H1 (cell line): Measurements from ENCODE around the gene SERTAD2. TPM values are rescaled to one million over a fixed set of nuclear protein-coding genes. Genes with fewer than 3 reads are reported as not detected.

Experiments used
- CTCF ChIA-PET: fragments of 300-600 bp; sonication (Branson Sonifier 250); formaldehyde crosslinking; loops from one replicate; lab custom pipeline; 2021; ENCODE audit not compliant: partially characterized antibody; lab: Charles Lee
- POLR2A ChIA-PET: fragments of 300-600 bp; sonication (Branson Sonifier 250); formaldehyde crosslinking; loops from one replicate; lab custom pipeline; 2021; ENCODE audit warnings: inconsistent platforms; ENCODE audit not compliant: partially characterized antibody; lab: Charles Lee
- DNase-seq, 2 experiments: peaks; one replicate each; pipeline versions ENCODE4 v3.0.0 to v3.0.0-alpha.2; 2010 to 2022; ENCODE audit warnings: low spot score in 2 of 2, low read depth in 1 of 2, mixed read lengths in 1 of 2
- FAIRE-seq: peaks from 2 replicates; lab custom pipeline; 2011; peaks lifted over from hg19 to GRCh38; lab: Jason Lieb, UNC
- H2AFZ ChIP-seq: 2 replicates; pipeline ENCODE4 v1.8.1; 2012; ENCODE audit warnings: low read length, inconsistent platforms
- H2AK5ac ChIP-seq: 2 replicates; pipeline ENCODE4 v1.6.1; 2013; ENCODE audit warnings: low read depth, low read length
- H2BK120ac ChIP-seq: replicated peaks from 2 replicates; pipeline ENCODE3; 2013; ENCODE audit warnings: low read depth, low read length, inconsistent platforms
- H2BK12ac ChIP-seq: 2 replicates; pipeline ENCODE4 v1.6.1; 2013; ENCODE audit warnings: low read depth, low read length
- H2BK15ac ChIP-seq: 2 replicates; pipeline ENCODE4 v1.6.1; 2013; ENCODE audit warnings: low read length
- H2BK20ac ChIP-seq: 2 replicates; pipeline ENCODE4 v1.6.1; 2013; ENCODE audit warnings: low read length
- H2BK5ac ChIP-seq: 2 replicates; pipeline ENCODE4 v1.6.1; 2013; ENCODE audit warnings: low read depth, low read length
- H3K14ac ChIP-seq: 2 replicates; pipeline ENCODE4 v1.6.1; 2013; ENCODE audit warnings: inconsistent platforms; ENCODE audit not compliant: insufficient read length
- H3K18ac ChIP-seq: 2 replicates; pipeline ENCODE4 v1.6.1; 2013; ENCODE audit warnings: low read length; ENCODE audit errors: extremely low read depth
- H3K23ac ChIP-seq: 2 replicates; pipeline ENCODE4 v1.6.1; 2013; ENCODE audit warnings: inconsistent platforms; ENCODE audit not compliant: insufficient read length
- H3K23me2 ChIP-seq: 2 replicates; pipeline ENCODE4 v1.6.1; 2013; ENCODE audit warnings: low read depth, low read length
- H3K27ac ChIP-seq: 2 replicates; pipeline ENCODE4 v1.6.1; 2011; ENCODE audit warnings: low read depth, low read length, inconsistent platforms
- H3K27me3 ChIP-seq, 4 experiments: replicated peaks in 1 of 4; 1 replicate in 1 of 4; 2 replicates in 3 of 4; pipeline versions ENCODE4 v1.6.1 to v1.8.1; 2011 to 2013; ENCODE audit warnings: low read length in 3 of 4, mild to moderate bottlenecking in 3 of 4, inconsistent platforms in 2 of 4, mixed read lengths in 2 of 4, moderate library complexity in 1 of 4; ENCODE audit not compliant: control insufficient read depth in 3 of 4, insufficient read depth in 3 of 4; ENCODE audit errors: extremely low read depth in 1 of 4
- H3K36me3 ChIP-seq, 4 experiments: 2 replicates each; pipeline versions ENCODE4 v1.6.1 to v1.8.1; 2011 to 2013; ENCODE audit warnings: mild to moderate bottlenecking in 4 of 4, low read length in 3 of 4, moderate library complexity in 2 of 4, control low read depth in 1 of 4, inconsistent platforms in 1 of 4; ENCODE audit not compliant: insufficient read depth in 4 of 4, control insufficient read depth in 2 of 4
- H3K4ac ChIP-seq: replicated peaks from 2 replicates; pipeline ENCODE3; 2013; ENCODE audit warnings: low read length, low read depth, mixed read lengths, inconsistent platforms; ENCODE audit not compliant: insufficient read length
- H3K4me1 ChIP-seq, 4 experiments: replicated peaks in 1 of 4; 1 replicate in 1 of 4; 2 replicates in 3 of 4; pipeline versions ENCODE4 v1.6.1 to v1.8.1; 2011 to 2013; ENCODE audit warnings: low read length in 3 of 4, inconsistent platforms in 2 of 4, mixed read lengths in 1 of 4; ENCODE audit not compliant: insufficient read depth in 4 of 4, control insufficient read depth in 3 of 4
- H3K4me2 ChIP-seq, 2 experiments: 2 replicates each; pipeline versions ENCODE4 v1.6.1 to v1.8.1; 2011 to 2013; ENCODE audit warnings: low read depth in 2 of 2, low read length in 2 of 2, control low read depth in 1 of 2, inconsistent platforms in 1 of 2, mild to moderate bottlenecking in 1 of 2; ENCODE audit not compliant: insufficient read depth in 1 of 2
- H3K4me3 ChIP-seq, 4 experiments: fragments of 200-600, 300-600 bp in 1 of 4; sonication (generic), shearing (Covaris generic), sonication (Bioruptor Twin) in 1 of 4; 2 replicates each; pipeline versions ENCODE4 v1.5.1 to v1.8.1; 2011 to 2016; ENCODE audit warnings: low read length in 4 of 4, low read depth in 3 of 4, control low read depth in 2 of 4, inconsistent platforms in 2 of 4, mild to moderate bottlenecking in 2 of 4, mixed read lengths in 1 of 4, moderate library complexity in 1 of 4; ENCODE audit not compliant: insufficient read depth in 2 of 4; ENCODE audit errors: extremely low read depth in 1 of 4
- H3K56ac ChIP-seq: replicated peaks from 2 replicates; pipeline ENCODE3; 2013; ENCODE audit warnings: low read depth, mild to moderate bottlenecking, mixed read lengths, low read length, inconsistent platforms; ENCODE audit not compliant: insufficient read length
- H3K79me1 ChIP-seq: 2 replicates; pipeline ENCODE4 v1.6.1; 2013; ENCODE audit warnings: low read depth, low read length, control low read depth
- H3K79me2 ChIP-seq, 2 experiments: 2 replicates each; pipeline versions ENCODE4 v1.6.1 to v1.8.1; 2012 to 2013; ENCODE audit warnings: low read length in 2 of 2, mild to moderate bottlenecking in 2 of 2, inconsistent platforms in 1 of 2; ENCODE audit not compliant: insufficient read depth in 2 of 2, control insufficient read depth in 1 of 2
- H3K9ac ChIP-seq, 4 experiments: replicated peaks in 1 of 4; 1 replicate in 1 of 4; 2 replicates in 3 of 4; pipeline versions ENCODE4 v1.6.1 to v1.8.1; 2011 to 2013; ENCODE audit warnings: low read depth in 3 of 4, low read length in 3 of 4, control low read depth in 2 of 4, mild to moderate bottlenecking in 2 of 4, moderate library complexity in 2 of 4, inconsistent platforms in 1 of 4; ENCODE audit errors: extremely low read depth in 1 of 4
- H3K9me3 ChIP-seq, 2 experiments: 2 replicates each; pipeline versions ENCODE4 v1.6.1 to v1.8.1; 2012 to 2013; ENCODE audit warnings: mild to moderate bottlenecking in 2 of 2, moderate library complexity in 2 of 2, control low read depth in 1 of 2, inconsistent platforms in 1 of 2, low read depth in 1 of 2, low read length in 1 of 2, mixed read lengths in 1 of 2; ENCODE audit not compliant: insufficient read depth in 2 of 2
- H4K20me1 ChIP-seq, 2 experiments: replicated peaks in 1 of 2; 2 replicates each; pipeline versions ENCODE3 to v1.8.1; 2011 to 2013; ENCODE audit warnings: inconsistent platforms in 2 of 2, low read length in 2 of 2, mild to moderate bottlenecking in 1 of 2; ENCODE audit not compliant: insufficient read depth in 2 of 2, control insufficient read depth in 1 of 2
- H4K5ac ChIP-seq: 2 replicates; pipeline ENCODE4 v1.6.1; 2013; ENCODE audit warnings: low read length, low read depth, mixed read lengths, inconsistent platforms; ENCODE audit not compliant: insufficient read length
- H4K8ac ChIP-seq: 2 replicates; pipeline ENCODE4 v1.8.0; 2013; ENCODE audit warnings: mild to moderate bottlenecking, moderate library complexity, low read length, inconsistent platforms; ENCODE audit not compliant: insufficient read depth; ENCODE audit errors: extremely low read depth
- H4K91ac ChIP-seq: replicated peaks from 2 replicates; pipeline ENCODE3; 2013; ENCODE audit warnings: low read length, mixed read lengths, inconsistent platforms; ENCODE audit not compliant: insufficient read length
- ASH2L ChIP-seq: fragments of 200-600, 300-600 bp; sonication (generic); IDR thresholded peaks from one replicate; pipeline ENCODE4 v1.7.1; 2017; ENCODE audit warnings: low read length
- EGR1 ChIP-seq: IDR thresholded peaks from 2 replicates; pipeline ENCODE4 v1.6.1; 2011; ENCODE audit warnings: low read depth, low read length, borderline replicate concordance
- JUND ChIP-seq: IDR thresholded peaks from 2 replicates; pipeline ENCODE4 v1.6.1; 2011; ENCODE audit warnings: mild to moderate bottlenecking, improper control_type of control experiment, low read length
- NRF1 ChIP-seq: IDR thresholded peaks from 2 replicates; pipeline ENCODE4 v1.6.1; 2011; ENCODE audit warnings: mild to moderate bottlenecking, low read depth, low read length, improper control_type of control experiment
- PHF8 ChIP-seq: fragments of 200-600 bp; sonication (generic); conservative IDR thresholded peaks from 2 replicates; pipeline ENCODE4 v1.7.1; 2012; ENCODE audit warnings: low read depth, mild to moderate bottlenecking, inconsistent platforms, low read length, moderate library complexity
- POLR2A ChIP-seq, 2 experiments: IDR thresholded peaks; 1 replicate in 1 of 2; 2 replicates in 1 of 2; pipeline ENCODE4 v1.6.1; 2011; ENCODE audit warnings: low read depth in 2 of 2, low read length in 2 of 2, mild to moderate bottlenecking in 2 of 2; ENCODE audit errors: control extremely low read depth in 1 of 2
- RAD21 ChIP-seq, 2 experiments: IDR thresholded peaks in 1 of 2; conservative IDR thresholded peaks in 1 of 2; 2 replicates each; pipeline ENCODE4 v1.6.1; 2011; ENCODE audit warnings: low read depth in 2 of 2, low read length in 2 of 2, improper control_type of control experiment in 1 of 2, inconsistent platforms in 1 of 2, mild to moderate bottlenecking in 1 of 2, moderate library complexity in 1 of 2
- WGBS, 2 experiments: shearing (Covaris generic) in 1 of 2; methylation state at CpG; one replicate each; pipeline versions ENCODE4 v1.1.6 to v1.1.7; 2013 to 2015; ENCODE audit warnings: low lambda C conversion rate in 2 of 2, mixed read lengths in 2 of 2, inconsistent platforms in 1 of 2, low coverage in 1 of 2, missing lambda C conversion rate in 1 of 2; ENCODE audit not compliant: insufficient replicate concordance in 2 of 2, insufficient coverage in 1 of 2, insufficient read length in 1 of 2; ENCODE audit errors: extremely low coverage in 1 of 2, missing lambda C conversion rate in 1 of 2; 5-methylcytosine and 5-hydroxymethylcytosine counted together
- polyA plus RNA-seq, 7 experiments: library from polyadenylated mRNA; depleted of rRNA in 3 of 7; stranded (reverse) in 5 of 7; unstranded in 2 of 7; fragments of >200 nt in 5 of 7; fragments of 200-250 nt in 2 of 7; gene quantifications; 1 replicate in 5 of 7; 2 replicates in 1 of 7; 4 replicates in 1 of 7; pipeline versions ENCODE4 v1.2.1 to v1.2.3, GENCODE V29; 2011 to 2013; ENCODE audit warnings: missing spikeins in 2 of 7, mixed read lengths in 2 of 7
- total RNA-seq: library from RNA; stranded (reverse); fragmentation: NEBNext Ultra II Directional; extraction: Animal tissue kit (Norgen Biotek cat#: 25700); gene quantifications from 2 replicates; pipeline ENCODE4 v1.2.1, GENCODE V29; 2021
- TF ChIP-seq, protein P1 (sequence below), 3 experiments: IDR thresholded peaks; 1 replicate in 2 of 3; 2 replicates in 1 of 3; pipeline versions ENCODE4 v1.5.1 to v1.6.1; 2011; ENCODE audit warnings: low read length in 3 of 3, mild to moderate bottlenecking in 3 of 3, inconsistent platforms in 2 of 3, low read depth in 1 of 3, moderate library complexity in 1 of 3; ENCODE audit not compliant: insufficient read depth in 1 of 3; ENCODE audit errors: control extremely low read depth in 1 of 3

The SERTAD2 gene
- total and polyA plus RNA-seq, 2 of the 8 experiments (the other 6 are each of a cell fraction or from before 2014, with no cell fraction given): 2.9 to 4.5 TPM

DNA sequence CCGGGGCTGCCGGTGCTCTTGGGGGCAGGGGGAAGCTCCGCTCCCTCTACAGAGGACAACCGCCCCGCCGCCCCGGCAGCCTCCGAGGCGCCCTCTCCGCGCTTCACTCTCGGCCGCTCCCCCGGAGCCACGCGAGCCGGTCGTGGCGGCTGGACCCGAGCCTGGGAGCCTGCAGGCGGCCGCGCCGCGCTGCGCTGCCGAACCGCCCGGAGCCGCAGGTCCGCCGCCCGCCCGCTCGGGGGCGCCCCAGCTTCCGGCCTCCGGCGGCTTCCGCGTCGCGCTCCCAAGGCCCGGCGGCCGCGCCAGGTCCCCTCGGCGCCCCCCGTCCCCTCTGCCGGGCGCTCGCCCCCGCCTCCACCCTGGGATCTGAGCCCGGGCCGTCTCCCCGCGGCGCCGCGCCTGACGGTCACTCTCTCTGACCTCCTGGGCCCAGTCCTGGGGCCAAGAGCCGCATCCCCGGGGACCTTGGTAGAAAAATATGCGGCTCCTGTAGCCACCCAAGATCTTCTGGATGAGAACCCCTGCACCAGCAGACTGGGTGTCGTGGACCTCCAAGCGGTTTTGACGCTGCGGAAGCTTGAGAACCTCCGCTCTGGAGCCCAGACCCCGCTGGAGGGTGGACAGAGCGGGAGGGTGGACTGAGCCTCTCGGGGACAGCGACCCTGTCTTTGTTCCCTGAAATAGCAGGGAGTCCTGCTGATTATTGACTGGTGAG, 44.3 kb downstream of the SERTAD2 start:
- no peaks in the 10 kb centered on the region for H3K9me3 ChIP-seq
- no peak overlapping the region for H3K27ac ChIP-seq
- POLR2A ChIA-PET: interaction anchor here (0.8 to 1.2 kb wide), 3 partner anchors 9 to 45 kb away, joined by 3 read pairs; partner anchors contain the start of gene SERTAD2
- TF ChIP-seq RAD21 (IDR thresholded peaks at IDR 0.05 in 1 of 2, conservative IDR thresholded peaks at IDR 0.05 in 1 of 2; ENCODE audit: low read depth in 2 of 2, low read length in 2 of 2) (peak in 1 of 2 experiments; percentile 49; a peak in 2 of 4 replicates), JUND (no peak), POLR2A (IDR thresholded peaks at IDR 0.05; ENCODE audit: control extremely low read depth in 1 of 2, low read depth in 2 of 2, low read length in 2 of 2) (peak in 1 of 2 experiments; percentile 38; a peak in 1 of 3 replicates), EGR1 (peak; percentile 22; the same call in 1 of the 2 replicates), NRF1 (no peak), PHF8 (peak; percentile 61), ASH2L (peak; percentile 28)
- TF ChIP-seq, protein P1, sequence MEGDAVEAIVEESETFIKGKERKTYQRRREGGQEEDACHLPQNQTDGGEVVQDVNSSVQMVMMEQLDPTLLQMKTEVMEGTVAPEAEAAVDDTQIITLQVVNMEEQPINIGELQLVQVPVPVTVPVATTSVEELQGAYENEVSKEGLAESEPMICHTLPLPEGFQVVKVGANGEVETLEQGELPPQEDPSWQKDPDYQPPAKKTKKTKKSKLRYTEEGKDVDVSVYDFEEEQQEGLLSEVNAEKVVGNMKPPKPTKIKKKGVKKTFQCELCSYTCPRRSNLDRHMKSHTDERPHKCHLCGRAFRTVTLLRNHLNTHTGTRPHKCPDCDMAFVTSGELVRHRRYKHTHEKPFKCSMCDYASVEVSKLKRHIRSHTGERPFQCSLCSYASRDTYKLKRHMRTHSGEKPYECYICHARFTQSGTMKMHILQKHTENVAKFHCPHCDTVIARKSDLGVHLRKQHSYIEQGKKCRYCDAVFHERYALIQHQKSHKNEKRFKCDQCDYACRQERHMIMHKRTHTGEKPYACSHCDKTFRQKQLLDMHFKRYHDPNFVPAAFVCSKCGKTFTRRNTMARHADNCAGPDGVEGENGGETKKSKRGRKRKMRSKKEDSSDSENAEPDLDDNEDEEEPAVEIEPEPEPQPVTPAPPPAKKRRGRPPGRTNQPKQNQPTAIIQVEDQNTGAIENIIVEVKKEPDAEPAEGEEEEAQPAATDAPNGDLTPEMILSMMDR (IDR thresholded peaks at IDR 0.05; ENCODE audit: control extremely low read depth in 1 of 3, insufficient read depth in 1 of 3, low read depth in 1 of 3, low read length in 3 of 3): peak; percentile 58 to 76 (median 68)

More for the DNA sequence above, 44.3 kb downstream of the SERTAD2 start:
- Histone ChIP-seq H2BK12ac (no peak overlapping the region), H3K4me3 (peak overlapping the region; percentile 54 to 79 (median 64)), H4K20me1 (no peaks in the 10 kb centered on the region), H3K79me2 (no peaks in the 10 kb centered on the region), H4K91ac (no peak overlapping the region), H2BK15ac (no peak overlapping the region), H3K23me2 (peaks cover 4% of the 10 kb centered on the region; the same call in 1 of the 2 replicates), H3K14ac (no peak overlapping the region), H3K9ac (peak overlapping the region in 3 of 4 experiments; percentile 34 to 38 (median 35); a peak in 3 of 7 replicates), H3K4ac (no peak overlapping the region), H4K8ac (peak overlapping the region; percentile 91), H2BK20ac (no peak overlapping the region), H2AFZ (peak overlapping the region; percentile 81), H3K36me3 (no peaks in the 10 kb centered on the region), H2BK5ac (no peak overlapping the region), H3K79me1 (no peaks in the 10 kb centered on the region), H3K18ac (peak overlapping the region; percentile 38; the same call in 1 of the 2 replicates), H4K5ac (no peak overlapping the region), H3K4me1 (peaks cover 2 to 14% (median 6%) of the 10 kb centered on the region in 4 experiments), H3K27me3 (peaks cover 0 to 11% (median 9%) of the 10 kb centered on the region in 4 experiments; a peak in 6 of 7 replicates), H2BK120ac (no peak overlapping the region), H2AK5ac (no peak overlapping the region), H3K56ac (no peak overlapping the region), H3K4me2 (peak overlapping the region; percentile 67 to 84), H3K23ac (no peak overlapping the region)
- WGBS, 2 experiments: 10% methylated on average over 26 of the region's 74 CpGs; no CpG with 5 or more reads in 1 of the 2 experiments
- DNase-seq (peak in 1 of 2 experiments; percentile 81), FAIRE-seq (no peak)
- CTCF ChIA-PET: interaction anchor here (0.6 to 5.9 kb wide), 10 partner anchors 13 to 526 kb away, joined by 4 to 135 read pairs (median 8); partner anchors contain the start of gene SERTAD2
